ENCODE results near the gene LDLRAP1.

LDLRAP1 gene

GRCh38 chr1:25544243-25544764 is 898 bp downstream of the LDLRAP1 start:
- no peak for DNase-seq

- no peak for DNase-seq
Observed at GRCh38 chr1:25544819-25545218, 1.4 kb downstream of the LDLRAP1 start.

- DNase-seq = no peak
Observed at GRCh38 chr1:25545767-25546166, 2.4 kb downstream of the LDLRAP1 start.

GRCh38 chr1:25546193-25546592 is 2.8 kb downstream of the LDLRAP1 start:
- DNase-seq = no peak

GRCh38 chr1:25548601-25549000 is 5.2 kb downstream of the LDLRAP1 start:
- DNase-seq = no peak

GRCh38 chr1:25549273-25550154 is 6.1 kb downstream of the LDLRAP1 start:
- DNase-seq = peak; percentile 76

GRCh38 chr1:25550155-25550506 is 6.7 kb downstream of the LDLRAP1 start:
- no peak for DNase-seq

GRCh38 chr1:25550683-25551310 is 7.4 kb downstream of the LDLRAP1 start:
- no peak for DNase-seq

GRCh38 chr1:25553749-25554429 is 10.5 kb downstream of the LDLRAP1 start:
- no peak for DNase-seq

GRCh38 chr1:25554430-25554780 is 11.0 kb downstream of the LDLRAP1 start:
- DNase-seq = no peak

GRCh38 chr1:25554886-25555752 is 11.7 kb downstream of the LDLRAP1 start:
- no peak for DNase-seq

GRCh38 chr1:25555753-25556092 is 12.3 kb downstream of the LDLRAP1 start:
- no peak for DNase-seq

- DNase-seq = no peak
Observed at GRCh38 chr1:25556132-25556670, 12.8 kb downstream of the LDLRAP1 start.

GRCh38 chr1:25556791-25557476 is 13.5 kb downstream of the LDLRAP1 start:
- DNase-seq = no peak

GRCh38 chr1:25557543-25557942 is 14.1 kb downstream of the LDLRAP1 start:
- DNase-seq = no peak

GRCh38 chr1:25559031-25559430 is 15.6 kb downstream of the LDLRAP1 start:
- no peak for DNase-seq

- DNase-seq = no peak
Observed at GRCh38 chr1:25560001-25560400, 16.6 kb downstream of the LDLRAP1 start.

- DNase-seq = no peak
Observed at GRCh38 chr1:25560788-25561187, 17.4 kb downstream of the LDLRAP1 start.

GRCh38 chr1:25561421-25562100 is 18.2 kb downstream of the LDLRAP1 start:
- no peak for DNase-seq

- peak; percentile 90 for DNase-seq
Observed at GRCh38 chr1:25562101-25562927, 18.9 kb downstream of the LDLRAP1 start.

Measured in CD4-positive, alpha-beta T cell treated with Interleukin-15 for 1 hour (primary cell).